Activated T-cell treated with anti-CD3 and anti-CD28 coated beads for 24 hours (primary cell): ENCODE data around the gene GPR55.
"Not testable (repeated sequence)": the region's sequence is repeated elsewhere in the genome, so short reads cannot be mapped to it uniquely, and the experiment has no call there.

ENCODE experiments used
- DNase-seq: peaks from one replicate; pipeline ENCODE4 v3.0.0-alpha.2; 2020; ENCODE audit warnings: low read depth

GPR55 gene, protein sequence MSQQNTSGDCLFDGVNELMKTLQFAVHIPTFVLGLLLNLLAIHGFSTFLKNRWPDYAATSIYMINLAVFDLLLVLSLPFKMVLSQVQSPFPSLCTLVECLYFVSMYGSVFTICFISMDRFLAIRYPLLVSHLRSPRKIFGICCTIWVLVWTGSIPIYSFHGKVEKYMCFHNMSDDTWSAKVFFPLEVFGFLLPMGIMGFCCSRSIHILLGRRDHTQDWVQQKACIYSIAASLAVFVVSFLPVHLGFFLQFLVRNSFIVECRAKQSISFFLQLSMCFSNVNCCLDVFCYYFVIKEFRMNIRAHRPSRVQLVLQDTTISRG

DNA sequence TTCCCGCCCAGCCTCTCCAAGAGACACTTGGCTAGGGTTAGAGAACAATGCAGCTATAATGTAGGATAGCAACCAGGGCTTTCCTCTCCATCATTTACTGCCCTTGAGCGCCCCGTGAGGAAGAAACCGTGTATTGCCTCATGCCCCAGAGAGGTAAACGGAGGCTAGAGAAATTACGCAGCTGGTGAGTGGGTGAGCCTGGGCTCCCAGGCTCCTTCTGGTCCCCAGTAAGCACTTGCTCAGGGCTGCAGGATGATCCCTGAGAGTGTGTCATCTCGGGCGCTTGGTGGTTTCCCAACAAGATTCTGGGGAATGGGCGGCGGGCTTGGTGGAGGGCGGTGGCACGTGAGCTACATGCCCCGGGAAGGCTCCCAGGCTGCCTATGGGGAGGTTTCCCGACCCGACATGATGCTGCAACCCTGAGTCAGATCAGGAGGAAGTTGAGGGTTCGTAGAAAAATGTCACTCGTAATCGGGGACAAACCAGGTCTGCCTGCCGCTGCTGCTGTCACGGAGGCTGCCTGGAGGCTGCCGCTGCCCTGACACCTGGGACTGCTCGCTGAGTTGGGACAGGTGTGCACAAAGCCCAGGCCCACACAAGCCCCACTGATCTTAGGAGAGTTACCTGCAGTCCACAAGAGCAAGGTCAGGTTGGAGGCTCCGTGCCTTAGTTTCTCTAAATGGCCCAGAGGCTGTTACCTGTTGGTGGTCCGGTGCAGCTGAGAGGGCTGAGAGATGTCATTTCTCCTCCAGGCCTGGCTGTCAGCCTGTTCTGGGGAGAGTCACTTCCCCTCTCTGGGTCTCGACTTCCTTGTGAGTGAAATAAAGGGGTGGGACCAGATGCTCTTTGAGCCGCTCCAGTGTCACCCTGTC is at the start of gene GPR55:
Gene GPR55 (minus strand): TSS at position 773 of the 872 bp plus-strand sequence. CDS start 14,280 bp downstream, outside the sequence.
- DNase-seq, result peak; percentile 74

DNA sequence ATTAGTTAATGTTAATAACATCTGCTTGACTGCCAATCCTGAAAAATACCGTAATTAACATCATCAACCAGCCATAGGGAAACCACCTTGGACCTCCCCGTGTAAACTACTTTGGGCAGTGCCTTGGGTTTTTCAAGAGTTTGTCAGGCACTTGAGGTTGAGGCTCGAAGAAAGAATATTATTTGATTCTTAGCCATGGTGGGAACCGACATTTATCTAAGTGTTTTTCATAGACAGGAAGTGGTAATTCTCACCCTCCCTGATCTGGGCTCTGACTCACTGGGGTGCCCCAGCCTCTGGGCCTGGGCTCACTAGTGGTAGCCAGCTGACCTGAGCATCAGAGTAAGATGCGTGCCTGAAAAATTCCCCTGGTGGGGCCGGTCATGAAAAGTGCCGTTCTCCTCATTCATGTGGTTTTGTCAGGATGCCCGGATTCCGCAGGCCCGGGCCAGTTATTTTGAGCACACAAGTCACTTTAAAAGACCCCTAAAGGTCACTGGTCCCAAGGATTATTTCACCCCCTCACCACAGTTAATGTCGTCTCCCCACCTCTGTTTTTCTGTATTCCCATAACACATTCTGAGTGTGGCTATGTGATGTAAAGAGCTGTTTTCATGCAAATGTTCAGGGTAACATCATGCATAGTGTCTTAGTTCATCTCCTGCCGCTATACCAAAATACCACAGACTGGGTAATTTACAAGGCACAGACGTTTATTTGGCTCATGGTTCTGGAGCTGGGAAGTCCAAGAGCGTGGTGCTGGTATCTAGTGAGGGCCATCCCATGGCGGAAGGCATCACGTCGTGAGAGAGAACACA is 49.3 kb upstream of the GPR55 start:
- DNase-seq, result peak; percentile 65

DNA sequence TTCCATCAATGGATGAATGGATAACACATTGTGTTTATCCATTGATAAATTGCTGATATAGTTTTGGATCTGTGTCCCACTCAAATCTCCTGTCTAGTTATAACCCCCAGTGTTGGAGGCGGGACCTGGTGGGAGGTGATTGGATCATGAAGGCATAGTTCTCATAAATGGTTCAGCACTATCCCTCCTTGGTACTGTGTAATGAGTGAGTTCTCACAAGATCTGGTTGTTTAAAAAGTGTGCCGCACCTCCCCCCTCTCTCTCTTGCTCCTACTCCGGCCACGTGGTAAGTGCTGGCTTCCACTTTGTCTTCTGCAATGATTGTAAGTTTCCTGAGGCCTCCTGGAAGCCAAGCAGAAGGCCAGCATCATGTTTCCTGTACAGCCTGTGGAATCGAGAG is 47.0 kb upstream of the GPR55 start:
- no peak for DNase-seq

DNA sequence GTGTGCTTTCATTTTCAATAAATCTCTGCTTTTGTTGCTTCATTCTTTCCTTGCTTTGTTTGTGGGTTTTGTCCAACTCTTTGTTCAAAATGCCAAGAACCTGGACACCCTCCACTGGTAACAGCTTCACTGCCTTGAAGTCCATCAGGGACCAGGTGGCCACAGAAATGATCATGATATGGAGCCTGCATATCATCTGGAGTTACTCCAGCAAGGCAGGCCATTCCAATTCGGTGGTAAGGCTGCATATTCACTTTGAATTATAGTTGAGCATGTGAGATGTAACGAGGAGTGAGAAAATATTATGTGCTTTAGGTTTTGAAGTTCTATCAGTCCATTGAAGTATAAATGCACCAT is 44.6 kb upstream of the GPR55 start:
- DNase-seq, result no peak

DNA sequence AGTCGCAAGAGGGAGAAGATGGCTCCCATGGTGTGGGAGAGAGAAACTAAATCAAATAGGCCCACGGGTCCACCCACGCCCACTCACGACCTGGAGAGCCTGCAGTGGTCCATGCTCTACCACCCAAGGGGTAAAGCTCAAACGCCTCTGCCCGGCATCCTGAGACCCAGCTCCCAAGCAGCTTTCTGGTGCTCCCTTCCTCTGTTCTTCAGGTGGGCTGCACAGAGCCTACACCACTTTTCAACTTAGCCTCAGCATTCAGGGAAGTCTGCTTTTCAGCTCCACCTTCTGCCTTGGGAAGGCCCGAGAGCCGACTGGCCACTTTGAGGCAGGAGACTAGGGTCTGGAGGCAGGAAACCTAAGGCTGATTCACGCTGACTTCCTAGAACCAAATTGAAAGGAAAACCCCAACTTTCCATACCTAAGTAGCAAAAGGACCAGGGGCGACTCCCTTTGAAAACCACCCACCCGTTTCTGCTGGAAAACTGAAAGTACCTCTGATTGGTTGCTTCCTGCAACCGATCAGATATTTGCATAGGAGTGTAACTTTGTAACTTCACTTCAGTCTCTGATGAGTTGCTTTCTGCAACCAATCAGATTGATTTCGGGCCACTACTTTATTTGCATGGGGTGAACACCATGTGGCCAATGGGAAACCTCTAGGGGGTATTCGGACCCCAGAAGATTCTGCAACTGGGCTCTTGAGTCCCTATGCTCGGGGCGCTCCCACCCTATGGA is 44.0 kb upstream of the GPR55 start:
- DNase-seq, result no peak

DNA sequence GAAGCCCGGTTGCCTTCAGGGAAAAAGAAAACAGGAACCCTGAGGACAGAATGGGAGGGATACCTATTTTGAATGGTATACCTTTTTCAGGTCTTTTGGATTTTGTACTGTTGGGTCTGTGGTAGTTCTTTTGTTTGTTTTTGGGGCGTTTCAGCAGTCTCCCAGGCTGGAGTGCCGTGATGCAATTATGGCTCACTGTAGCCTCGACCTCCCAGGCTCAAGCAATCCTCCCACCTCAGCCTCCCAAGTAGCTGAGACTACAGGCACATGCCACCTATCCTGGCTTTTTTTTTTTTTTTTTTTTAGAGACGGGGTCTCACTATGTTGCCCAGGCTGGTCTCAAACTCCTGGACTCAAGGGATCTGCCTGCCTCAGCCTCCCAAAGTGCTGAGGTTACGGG is 43.3 kb upstream of the GPR55 start:
- not testable (repeated sequence) for DNase-seq

DNA sequence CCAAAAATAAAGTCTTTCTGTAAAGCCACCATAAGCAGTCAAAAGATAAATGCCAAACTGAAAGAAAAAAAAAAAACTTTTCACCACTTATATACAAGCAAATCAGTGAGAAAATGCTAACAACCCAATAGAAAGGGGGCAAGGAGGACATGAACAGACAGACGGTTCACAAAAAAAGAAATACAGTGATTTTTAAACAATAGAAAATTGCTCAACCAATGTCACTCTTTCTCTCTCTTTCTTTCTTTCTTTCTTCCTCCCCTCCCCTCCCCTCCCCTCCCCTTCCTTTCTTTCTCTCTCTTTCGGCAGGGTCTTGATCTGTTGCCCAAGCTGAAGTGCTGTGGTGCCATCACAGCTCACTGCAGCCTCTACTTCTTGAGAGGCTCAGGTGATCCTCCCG is 42.1 kb upstream of the GPR55 start:
- DNase-seq, result no peak

DNA sequence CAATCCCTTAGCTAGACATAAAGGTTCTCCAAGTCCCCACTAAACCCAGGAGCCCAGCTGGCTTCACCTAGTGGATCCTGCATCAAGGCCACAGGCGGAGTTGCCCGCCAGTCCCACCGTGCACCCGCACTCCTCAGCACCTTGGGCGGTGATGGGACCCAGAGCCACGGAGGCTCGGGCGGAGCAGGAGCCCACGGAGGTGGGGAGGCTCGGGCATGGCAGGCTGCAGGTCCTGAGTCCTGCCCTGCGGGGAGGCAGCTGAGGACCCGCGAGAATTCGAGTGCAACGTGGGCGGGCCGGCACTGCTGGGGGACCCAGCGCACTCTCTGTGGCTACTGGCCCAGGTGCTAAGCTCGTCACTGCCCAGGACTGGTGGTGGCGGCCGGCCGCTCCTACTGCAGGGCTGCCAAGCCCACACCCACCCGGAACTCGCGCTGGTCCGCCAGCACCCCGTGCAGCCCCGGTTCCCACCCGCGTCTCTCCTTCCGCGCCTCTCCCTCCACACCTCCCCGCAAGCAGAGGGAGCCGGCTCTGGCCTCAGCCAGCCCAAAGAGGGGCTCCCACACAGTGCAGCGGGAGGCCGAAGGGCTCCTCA is 39.2 kb upstream of the GPR55 start:
- DNase-seq, result no peak

DNA sequence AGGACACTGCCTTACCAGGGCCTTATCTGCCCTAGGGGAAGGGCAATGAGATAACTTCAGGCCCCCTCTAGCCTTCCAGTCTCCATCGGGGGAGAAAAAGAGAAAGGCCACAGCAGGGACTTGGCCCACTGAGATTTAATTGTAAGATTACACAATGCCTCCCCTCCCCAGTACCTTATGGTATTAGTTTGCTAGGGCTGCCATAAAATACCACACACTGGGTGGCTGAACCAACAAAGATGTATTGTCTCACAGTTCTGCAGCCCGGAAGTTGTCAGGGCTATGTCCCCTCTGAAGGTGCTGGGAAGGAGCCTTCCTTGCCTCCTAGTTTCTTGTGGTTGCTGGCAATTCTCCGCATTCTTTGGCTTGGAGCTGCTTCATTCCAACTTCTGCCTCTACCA is 36.0 kb upstream of the GPR55 start:
- DNase-seq, result no peak

DNA sequence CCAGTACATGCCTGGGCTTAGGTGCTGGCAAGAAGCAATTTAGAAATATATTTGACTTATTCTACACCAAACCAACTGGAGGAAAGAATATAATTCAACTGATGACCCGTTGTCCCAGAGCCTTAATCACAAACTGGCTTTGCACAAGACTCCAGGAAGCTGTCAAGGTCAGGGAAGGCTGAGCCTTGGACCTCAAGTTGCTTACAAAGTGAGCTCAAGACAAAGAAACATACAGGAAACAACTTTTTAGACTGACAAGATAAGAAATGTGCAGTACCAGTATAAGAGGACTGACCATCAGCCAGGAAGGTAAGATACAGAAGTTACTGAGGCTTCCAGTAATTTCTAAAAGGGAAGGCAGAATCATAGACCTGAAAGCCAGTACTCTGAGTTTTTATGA is 35.0 kb upstream of the GPR55 start:
- no peak for DNase-seq

DNA sequence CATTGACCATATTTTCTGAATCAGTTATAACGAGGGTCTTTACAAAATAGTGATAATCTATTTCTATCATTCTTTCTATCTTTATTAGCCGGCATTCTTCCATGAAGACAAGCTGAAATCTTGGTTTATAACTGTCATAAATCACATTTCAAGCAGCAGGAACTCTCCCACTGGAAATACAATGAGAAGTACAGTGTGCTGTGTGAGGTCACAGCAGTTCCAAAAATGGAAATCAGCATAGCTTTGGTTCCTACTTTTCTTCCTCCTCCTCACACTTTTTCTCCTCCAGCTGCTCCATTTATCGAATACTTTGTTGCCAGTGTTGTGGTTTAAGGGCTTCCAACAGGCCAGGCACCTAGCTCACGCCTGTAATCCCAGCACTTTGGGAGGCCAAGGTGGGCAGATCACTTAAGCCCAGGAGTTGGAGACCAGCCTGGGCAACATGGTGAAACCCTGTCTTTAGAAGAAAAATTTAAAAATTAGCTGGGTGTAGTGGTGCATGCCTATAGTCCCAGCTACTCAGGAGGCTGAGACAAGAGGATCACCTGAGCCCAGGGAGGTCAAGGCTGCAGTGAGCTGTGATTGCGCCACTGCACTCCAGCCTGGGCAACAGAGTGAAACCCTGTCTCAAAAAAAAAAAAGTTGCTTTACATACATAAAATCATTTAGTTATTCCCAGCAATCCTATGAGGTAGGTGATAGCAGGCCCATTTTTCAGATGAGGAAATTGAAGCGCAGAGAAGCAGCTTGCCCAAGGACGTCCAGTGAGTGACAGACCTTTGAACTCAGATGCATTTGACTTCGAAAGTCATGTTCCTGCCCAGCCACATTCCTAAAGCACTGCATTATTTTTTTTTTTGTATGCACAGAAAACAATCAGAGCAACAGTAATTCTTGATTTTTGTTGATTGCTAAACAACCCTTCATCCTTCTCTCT is 34.0 kb upstream of the GPR55 start:
- DNase-seq, result no peak

DNA sequence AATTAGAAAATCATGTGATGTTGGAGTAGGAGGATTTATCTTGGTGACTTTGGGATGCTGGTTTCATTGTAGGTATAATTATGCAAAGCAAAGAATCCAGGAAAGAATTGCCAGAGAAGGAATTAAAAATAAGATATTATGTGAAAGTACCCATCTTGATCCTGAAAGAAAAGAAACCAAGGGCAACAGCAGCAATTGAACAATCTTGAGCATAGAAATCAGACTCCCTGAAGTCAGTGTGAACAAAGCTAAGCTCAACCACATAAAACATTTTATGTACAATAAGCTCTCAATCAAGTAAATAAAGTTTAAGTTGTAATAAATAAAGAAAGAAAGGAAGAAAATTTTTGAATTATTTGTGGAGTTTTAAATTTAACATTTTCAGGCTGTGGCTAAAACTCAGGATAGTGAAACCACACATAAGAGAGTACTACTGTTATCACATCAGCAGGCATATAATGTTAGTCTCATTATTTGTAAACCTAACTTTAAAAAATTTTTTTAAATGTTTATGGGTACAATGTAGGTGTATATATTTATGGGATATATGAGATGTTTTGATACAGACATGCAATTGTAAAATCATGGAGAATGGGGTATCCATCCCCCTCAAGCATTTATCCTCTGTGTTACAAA is 32.8 kb upstream of the GPR55 start:
- no peak for DNase-seq

DNA sequence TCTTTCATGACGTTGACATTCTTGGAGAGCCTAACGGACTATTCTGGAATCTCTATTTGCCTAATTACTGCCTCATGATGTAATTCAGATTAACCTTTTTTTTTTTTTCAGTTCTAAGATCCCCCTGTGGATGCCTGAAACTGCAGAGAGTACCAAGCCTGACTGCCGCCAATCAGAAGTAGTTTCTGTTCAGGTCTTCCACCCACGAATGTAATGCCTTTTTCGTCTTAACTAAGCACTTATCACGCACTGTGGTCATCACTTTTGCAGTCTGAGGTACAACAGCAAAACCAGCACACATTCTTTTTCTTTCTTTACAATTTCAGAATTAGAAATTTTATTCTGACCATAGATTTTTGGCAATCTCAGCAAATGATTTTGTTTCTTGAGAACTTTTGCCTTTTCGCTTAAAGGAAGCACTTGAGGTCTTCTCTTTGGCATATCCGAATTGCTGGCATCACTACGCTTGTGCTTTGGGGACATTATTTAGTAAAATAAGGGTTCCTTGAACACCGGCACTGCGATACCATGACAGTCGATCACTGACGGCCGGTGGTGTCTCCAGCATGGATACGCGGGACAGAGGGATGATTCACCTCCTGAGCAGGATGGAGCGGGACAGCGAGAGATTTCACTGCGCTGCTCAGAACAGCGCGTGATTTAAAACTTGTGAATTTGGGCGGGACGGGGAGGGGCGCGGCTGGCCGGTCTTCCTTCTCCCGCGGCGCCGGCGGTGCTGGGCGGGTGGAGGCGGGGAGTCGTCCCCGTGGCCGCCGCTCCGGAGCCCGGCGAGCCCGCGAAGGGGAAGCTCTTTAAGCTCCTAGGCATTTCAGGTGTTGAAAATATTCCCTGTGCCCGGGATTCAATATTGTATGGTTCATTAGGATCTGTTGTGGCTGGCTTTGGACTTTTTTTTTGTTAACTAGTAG is 32.0 kb upstream of the GPR55 start:
- peak; percentile 32 for DNase-seq

DNA sequence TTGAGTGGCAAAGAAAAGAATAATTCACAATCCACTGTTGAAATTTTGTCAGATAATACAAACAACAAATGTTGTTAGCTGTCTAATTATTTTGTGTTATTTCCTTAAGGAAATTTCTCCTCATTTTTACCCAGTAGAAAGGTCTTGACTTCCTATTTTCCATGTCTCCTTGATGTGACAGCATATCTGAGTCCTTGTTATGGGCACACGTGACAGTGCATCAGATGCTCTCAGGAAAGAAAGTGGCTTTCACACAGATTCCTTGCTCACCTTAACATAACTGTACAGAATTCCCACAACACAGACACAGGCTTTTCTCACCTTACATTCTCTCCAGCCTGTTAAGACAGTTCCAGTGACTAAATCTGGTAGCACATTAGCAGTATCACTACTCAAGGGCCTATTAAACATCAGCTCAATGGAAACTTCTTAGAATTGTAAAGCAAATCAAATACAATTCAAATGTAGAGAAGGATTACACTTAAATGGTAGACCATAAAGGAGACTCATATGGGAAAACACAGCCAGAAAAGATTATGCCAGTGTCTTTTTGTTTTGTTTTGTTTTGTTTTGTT is 30.2 kb upstream of the GPR55 start:
- DNase-seq, result no peak

DNA sequence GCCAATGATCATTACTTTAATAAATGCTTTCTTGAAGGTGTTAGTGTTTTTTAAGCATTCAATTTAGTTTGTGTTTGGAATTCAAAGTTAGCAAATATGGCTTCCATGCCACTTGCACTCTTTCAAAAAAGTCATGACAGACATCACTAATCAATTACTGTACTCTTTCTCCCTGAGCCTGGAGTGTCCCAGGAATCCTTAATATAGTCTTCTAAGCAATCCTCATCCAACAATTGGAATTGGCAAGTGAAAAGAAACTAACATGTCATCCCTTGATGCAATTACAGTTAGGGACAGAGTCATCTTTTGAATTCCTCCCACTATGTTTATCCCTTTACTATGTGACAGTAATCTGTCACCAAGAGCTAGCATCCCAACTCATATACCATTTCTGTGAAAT is 29.7 kb upstream of the GPR55 start:
- DNase-seq, result no peak

DNA sequence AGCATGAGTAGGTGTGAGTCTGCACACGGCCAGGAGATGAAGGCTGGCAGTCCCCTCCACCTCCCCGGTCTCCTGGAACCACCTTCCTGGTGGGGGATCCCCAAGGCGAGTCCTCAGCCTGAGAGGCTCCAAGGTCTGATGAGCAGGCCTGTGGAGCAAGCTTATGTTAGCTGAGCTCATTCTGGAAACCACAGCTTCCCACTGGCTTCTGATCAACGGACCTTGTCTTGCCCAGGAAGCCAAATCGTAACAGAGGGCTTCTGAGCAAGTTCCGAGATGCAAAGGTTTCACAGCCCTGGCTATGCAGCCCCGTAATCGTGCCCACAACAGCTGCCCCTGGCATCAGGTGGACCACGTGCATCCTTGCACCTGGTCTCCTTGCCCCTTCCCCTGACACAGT is 28.8 kb upstream of the GPR55 start:
- no peak for DNase-seq

DNA sequence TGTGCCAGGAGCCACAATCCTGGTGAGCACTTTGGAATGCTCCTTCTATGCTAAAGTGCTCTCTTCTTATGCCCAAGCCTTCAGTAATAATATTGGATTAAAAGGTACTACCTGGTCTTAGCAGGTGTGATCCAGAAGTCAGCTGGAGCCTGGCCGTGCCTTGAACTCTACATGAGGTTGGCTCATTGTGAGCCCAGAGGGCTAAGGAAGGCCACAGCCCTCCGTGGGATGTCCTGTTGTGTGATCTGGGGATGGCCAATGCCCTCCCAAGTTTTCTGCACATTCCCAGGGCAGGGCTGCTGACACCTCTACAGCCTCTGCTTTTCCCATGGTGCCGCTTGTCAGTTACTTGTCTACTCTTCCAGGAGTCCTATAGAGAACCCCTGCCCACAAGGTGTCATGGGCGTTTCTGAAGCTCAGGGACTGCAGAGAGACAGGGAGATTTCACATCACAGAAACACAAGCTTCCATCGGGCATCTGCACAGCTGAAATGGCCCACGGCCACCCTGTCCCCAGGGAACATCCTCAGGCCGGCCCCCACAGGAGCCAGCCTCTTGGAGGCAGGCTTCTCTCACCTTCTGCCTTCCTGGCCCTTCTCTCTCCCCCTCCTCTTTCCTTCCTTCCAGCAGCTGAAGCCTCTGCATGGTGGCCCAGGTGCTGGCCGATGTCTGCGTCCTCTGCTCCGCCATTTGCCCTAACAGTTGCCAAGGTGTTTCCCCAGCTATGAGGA is 27.3 kb upstream of the GPR55 start:
- no peak for DNase-seq

DNA sequence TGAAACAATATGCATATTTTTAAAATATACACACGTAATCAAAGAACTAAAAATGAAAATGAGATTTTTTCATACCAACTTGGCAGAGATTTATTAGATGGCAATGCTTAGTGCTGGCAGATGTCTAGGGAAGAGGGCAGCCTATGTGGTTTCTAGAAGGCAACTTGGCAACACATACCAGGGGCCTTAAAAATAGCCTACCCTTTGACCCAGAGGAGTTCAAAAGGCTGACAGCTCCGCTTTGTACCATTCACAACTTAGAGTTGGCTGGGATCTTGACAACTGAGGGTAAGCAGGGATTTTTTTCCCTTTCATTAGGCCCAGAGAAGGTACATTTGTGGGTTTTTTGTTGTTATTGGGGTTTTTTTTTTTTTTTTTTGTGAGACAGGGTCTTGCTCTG is 26.4 kb upstream of the GPR55 start:
- DNase-seq, result no peak
